ENCODE measurements around the gene RBMS3.

- no peak for TF ChIP-seq CEBPB (IDR thresholded peaks at IDR 0.05; ENCODE audit: low read depth, low read length)
- no peak for TF ChIP-seq CTCF (IDR thresholded peaks at IDR 0.05; ENCODE audit: control extremely low read depth in 1 of 3, insufficient read depth in 1 of 3, low read depth in 1 of 3, low read length in 3 of 3)
- TF ChIP-seq POLR2A (IDR thresholded peaks at IDR 0.05; ENCODE audit: control extremely low read depth in 1 of 2, low read depth in 2 of 2, low read length in 2 of 2) = no peak
- TF ChIP-seq MAX (IDR thresholded peaks at IDR 0.05) = no peak
- no peak for TF ChIP-seq POLR2AphosphoS5 (IDR thresholded peaks at IDR 0.05; ENCODE audit: low read depth, low read length)
- no peak for TF ChIP-seq SP1 (IDR thresholded peaks at IDR 0.05; ENCODE audit: low read depth, low read length)
- TF ChIP-seq EZH2 (IDR thresholded peaks at IDR 0.05; ENCODE audit: low read depth, low read length, severe bottlenecking) = no peak
- TF ChIP-seq CBX8 (IDR thresholded peaks at IDR 0.05; ENCODE audit: borderline replicate concordance, low read depth, low read length) = no peak
- no peak for TF ChIP-seq JUN (IDR thresholded peaks at IDR 0.05; ENCODE audit: low read depth, low read length)
- no peak for TF ChIP-seq HDAC6 (IDR thresholded peaks at IDR 0.05; ENCODE audit: low read depth, low read length)
- TF ChIP-seq RBBP5 (IDR thresholded peaks at IDR 0.05; ENCODE audit: borderline replicate concordance, low read depth, low read length) = no peak
- TF ChIP-seq RNF2 (IDR thresholded peaks at IDR 0.05; ENCODE audit: borderline replicate concordance, low read depth, low read length, missing control alignments, poor library complexity, severe bottlenecking) = no peak
These were observed 590.2 kb downstream of the RBMS3 start for GRCh38 chr3:29871087-29871486.
